Fibroblast of lung (primary cell): ENCODE data around the gene ITGAE.

Experiments used
- EZH2 ChIP-seq: IDR thresholded peaks from 2 replicates; pipeline ENCODE4 v1.5.1; 2012; ENCODE audit warnings: low read length, control low read depth, mild to moderate bottlenecking; ENCODE audit errors: missing control alignments
- TF ChIP-seq, protein P1 (sequence below), 2 donors: IDR thresholded peaks in 1 of 2; conservative IDR thresholded peaks in 1 of 2; 1 replicate in 1 of 2; 2 replicates in 1 of 2; pipeline ENCODE4 v1.5.1; 2011 to 2012; ENCODE audit warnings: low read length in 2 of 2, control low read depth in 1 of 2, inconsistent platforms in 1 of 2, low read depth in 1 of 2, mild to moderate bottlenecking in 1 of 2

DNA sequence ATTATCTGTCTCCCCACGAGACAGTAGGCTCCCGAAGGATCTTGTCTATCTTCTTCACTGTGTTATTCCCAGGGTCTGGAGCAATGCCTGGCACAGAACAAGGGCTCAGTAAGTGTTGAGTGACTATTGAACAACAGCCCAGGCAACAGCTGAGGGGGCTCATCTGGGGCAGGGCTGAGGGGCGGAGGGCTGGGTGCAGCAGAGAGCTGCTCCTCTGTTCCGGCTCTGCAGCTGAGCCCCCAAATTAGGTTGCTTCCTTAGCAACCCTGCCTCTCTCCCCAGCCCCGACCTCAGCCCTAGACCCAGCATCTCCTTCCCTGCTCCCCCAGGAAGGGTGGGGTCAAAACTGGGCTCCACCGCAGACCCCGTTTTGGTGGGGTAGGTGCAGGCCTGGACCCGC is 32.2 kb downstream of the ITGAE start:
- TF ChIP-seq, protein P1, sequence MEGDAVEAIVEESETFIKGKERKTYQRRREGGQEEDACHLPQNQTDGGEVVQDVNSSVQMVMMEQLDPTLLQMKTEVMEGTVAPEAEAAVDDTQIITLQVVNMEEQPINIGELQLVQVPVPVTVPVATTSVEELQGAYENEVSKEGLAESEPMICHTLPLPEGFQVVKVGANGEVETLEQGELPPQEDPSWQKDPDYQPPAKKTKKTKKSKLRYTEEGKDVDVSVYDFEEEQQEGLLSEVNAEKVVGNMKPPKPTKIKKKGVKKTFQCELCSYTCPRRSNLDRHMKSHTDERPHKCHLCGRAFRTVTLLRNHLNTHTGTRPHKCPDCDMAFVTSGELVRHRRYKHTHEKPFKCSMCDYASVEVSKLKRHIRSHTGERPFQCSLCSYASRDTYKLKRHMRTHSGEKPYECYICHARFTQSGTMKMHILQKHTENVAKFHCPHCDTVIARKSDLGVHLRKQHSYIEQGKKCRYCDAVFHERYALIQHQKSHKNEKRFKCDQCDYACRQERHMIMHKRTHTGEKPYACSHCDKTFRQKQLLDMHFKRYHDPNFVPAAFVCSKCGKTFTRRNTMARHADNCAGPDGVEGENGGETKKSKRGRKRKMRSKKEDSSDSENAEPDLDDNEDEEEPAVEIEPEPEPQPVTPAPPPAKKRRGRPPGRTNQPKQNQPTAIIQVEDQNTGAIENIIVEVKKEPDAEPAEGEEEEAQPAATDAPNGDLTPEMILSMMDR (conservative IDR thresholded peaks at IDR 0.05 in 1 of 2, IDR thresholded peaks at IDR 0.05 in 1 of 2; ENCODE audit: low read depth in 1 of 2, low read length in 2 of 2), result no peak
- no peak for TF ChIP-seq EZH2
